GM18499 (cell line): ENCODE results near the gene AP1M1.

Experiments
- ATAC-seq: cut with Tn5 transposase; IDR thresholded peaks from one replicate; pipeline ENCODE4 v1.9.1; 2021; ENCODE audit warnings: moderate number of reproducible peaks; ENCODE audit not compliant: insufficient read depth, unreplicated experiment

The AP1M1 gene

DNA sequence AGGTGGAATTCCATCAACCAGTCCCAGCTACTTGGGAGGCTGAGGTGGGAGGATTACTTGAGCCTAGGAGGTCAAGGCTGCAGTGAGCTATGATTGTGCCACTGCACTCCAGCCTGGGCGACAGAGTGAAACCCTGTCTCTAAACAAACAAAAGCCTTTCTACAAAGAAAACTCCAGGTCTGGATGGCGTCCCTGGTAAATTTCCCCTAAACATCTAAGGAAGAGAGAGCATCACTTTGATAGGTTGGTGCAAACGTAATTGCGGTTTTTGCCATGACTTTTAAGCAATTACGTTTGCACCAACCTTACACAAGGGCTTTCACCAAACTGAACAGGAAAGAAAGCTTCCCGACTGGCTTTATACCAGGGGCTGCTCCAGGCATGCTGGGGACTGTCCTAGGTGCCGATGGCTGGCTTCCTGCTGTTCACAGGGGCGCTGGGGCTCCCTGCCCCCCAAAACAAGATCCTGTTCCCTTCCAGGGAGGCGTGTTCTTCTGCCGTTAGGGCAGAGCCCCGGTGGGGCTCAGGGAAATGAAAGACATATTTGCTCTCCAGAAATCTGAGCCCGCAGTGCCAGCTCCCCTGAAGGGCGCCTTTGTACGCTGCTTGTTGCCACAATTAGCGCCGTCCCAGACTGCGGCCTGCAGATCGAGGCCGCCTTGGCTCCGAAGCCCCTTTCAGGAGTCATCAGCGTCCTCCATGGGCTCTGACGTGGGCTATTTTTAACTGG is 88.2 kb downstream of the AP1M1 start:
- ATAC-seq, result no peak

- ATAC-seq, result no peak
These were observed 90.8 kb downstream of the AP1M1 start for GRCh38 chr19:16288544-16288943.

GRCh38 chr19:16289594-16289993 is 91.9 kb downstream of the AP1M1 start:
- ATAC-seq, result no peak

GRCh38 chr19:16290692-16291091 is 93.0 kb downstream of the AP1M1 start:
- ATAC-seq, result no peak

GRCh38 chr19:16293118-16294091 is 95.7 kb downstream of the AP1M1 start:
- ATAC-seq, result no peak

DNA sequence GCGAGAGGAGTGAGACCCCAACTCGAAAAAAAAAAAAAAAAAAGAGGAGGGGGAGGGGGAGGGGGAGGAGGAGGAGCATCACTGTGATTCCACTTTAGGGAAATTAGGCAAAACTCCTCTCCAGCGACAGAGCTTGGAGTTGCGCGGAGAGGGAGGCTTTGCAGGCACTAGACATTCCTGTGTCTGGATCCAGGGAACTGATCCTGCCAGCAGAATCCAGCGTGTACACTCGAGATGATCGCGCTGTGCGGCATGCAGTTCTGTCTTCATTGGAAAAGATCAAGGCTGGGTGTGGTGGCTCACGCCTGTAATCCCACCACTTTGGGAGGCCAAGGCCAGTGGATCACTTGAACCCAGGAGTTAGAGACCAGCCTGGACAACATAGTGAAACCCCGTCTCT is 97.3 kb downstream of the AP1M1 start:
- ATAC-seq, result no peak
